Type B pancreatic cell (in vitro differentiated cells): Measurements from ENCODE around the gene C6. TPM values are rescaled to one million over a fixed set of nuclear protein-coding genes. Genes with fewer than 3 reads are reported as not detected.

Source experiments
- DNase-seq: peaks from one replicate; pipeline ENCODE4 v3.0.0; 2021; ENCODE audit warnings: mixed read lengths; ENCODE audit not compliant: unreplicated experiment; ENCODE audit errors: extremely low spot score
- H3K27ac Mint-ChIP-seq: 2 replicates; pipeline ENCODE4 v1.8.0; 2021; ENCODE audit warnings: mild to moderate bottlenecking, mixed read lengths
- H3K27me3 Mint-ChIP-seq: 2 replicates; pipeline ENCODE4 v1.8.0; 2021; ENCODE audit warnings: mixed read lengths
- H3K36me3 Mint-ChIP-seq: 2 replicates; pipeline ENCODE4 v1.8.0; 2021; ENCODE audit warnings: mixed read lengths
- H3K4me1 Mint-ChIP-seq: one replicate; pipeline ENCODE4 v1.8.0; 2021; ENCODE audit warnings: mixed read lengths; ENCODE audit not compliant: unreplicated experiment
- H3K4me3 Mint-ChIP-seq: 2 replicates; pipeline ENCODE4 v1.8.0; 2021; ENCODE audit warnings: mild to moderate bottlenecking, mixed read lengths
- H3K9me3 Mint-ChIP-seq: 2 replicates; pipeline ENCODE4 v1.8.0; 2021; ENCODE audit warnings: mixed read lengths
- CTCF ChIP-seq: fragments of 200-600 bp; sonication (generic); conservative IDR thresholded peaks from 2 replicates; pipeline ENCODE4 v1.5.0; 2021; ENCODE audit warnings: antibody characterized with exemption, mild to moderate bottlenecking
- total RNA-seq: library from RNA; stranded (reverse); gene quantifications from 2 replicates; pipeline ENCODE4 v1.2.1, GENCODE V29; 2021; ENCODE audit warnings: low replicate concordance

The C6 gene
- total RNA-seq, 1 donor from 2014 or later: 2.3 TPM

- no peaks in the 10 kb centered on the region for H3K9me3 Mint-ChIP-seq
- no peak overlapping the region for H3K4me3 Mint-ChIP-seq
- no peak for DNase-seq
- H3K27me3 Mint-ChIP-seq: no peaks in the 10 kb centered on the region
- no peaks in the 10 kb centered on the region for H3K36me3 Mint-ChIP-seq
- no peaks in the 10 kb centered on the region for H3K4me1 Mint-ChIP-seq
- H3K27ac Mint-ChIP-seq: no peak overlapping the region
- TF ChIP-seq CTCF: no peak
Measured at GRCh38 chr5:41102341-41102740, 111.0 kb downstream of the C6 start.

- DNase-seq: no peak
- peaks cover 4% of the 10 kb centered on the region for H3K4me1 Mint-ChIP-seq
- TF ChIP-seq CTCF: no peak
- H3K4me3 Mint-ChIP-seq: no peak overlapping the region
- no peak overlapping the region for H3K27ac Mint-ChIP-seq
- no peaks in the 10 kb centered on the region for H3K36me3 Mint-ChIP-seq
- H3K9me3 Mint-ChIP-seq: no peaks in the 10 kb centered on the region
- H3K27me3 Mint-ChIP-seq: no peaks in the 10 kb centered on the region
Measured at GRCh38 chr5:41097642-41098041, 115.7 kb downstream of the C6 start.

GRCh38 chr5:41095324-41096101, 117.8 kb downstream of the C6 start:
- Mint-ChIP-seq H3K27me3 (no peaks in the 10 kb centered on the region), H3K27ac (no peak overlapping the region)

GRCh38 chr5:41094871-41095270, 118.5 kb downstream of the C6 start:
- Mint-ChIP-seq H3K4me3 (no peak overlapping the region), H3K4me1 (peaks cover 4% of the 10 kb centered on the region), H3K27me3 (no peaks in the 10 kb centered on the region), H3K9me3 (no peaks in the 10 kb centered on the region), H3K27ac (no peak overlapping the region), H3K36me3 (no peaks in the 10 kb centered on the region)
- DNase-seq: no peak
- TF ChIP-seq CTCF: no peak

More at GRCh38 chr5:41095324-41096101, 117.8 kb downstream of the C6 start:
- no peak for TF ChIP-seq CTCF
- no peak overlapping the region for H3K4me3 Mint-ChIP-seq
- H3K9me3 Mint-ChIP-seq: no peaks in the 10 kb centered on the region
- peaks cover 4% of the 10 kb centered on the region for H3K4me1 Mint-ChIP-seq
- DNase-seq: no peak
- no peaks in the 10 kb centered on the region for H3K36me3 Mint-ChIP-seq

GRCh38 chr5:41093803-41094202, 119.5 kb downstream of the C6 start:
- DNase-seq: no peak
- no peaks in the 10 kb centered on the region for H3K27me3 Mint-ChIP-seq
- peaks cover 4% of the 10 kb centered on the region for H3K4me1 Mint-ChIP-seq
- H3K4me3 Mint-ChIP-seq: no peak overlapping the region
- H3K36me3 Mint-ChIP-seq: no peaks in the 10 kb centered on the region
- H3K9me3 Mint-ChIP-seq: no peaks in the 10 kb centered on the region
- no peak for TF ChIP-seq CTCF
- no peak overlapping the region for H3K27ac Mint-ChIP-seq

Other genes with a start within 250 kb of the C6 start
- not detected in 2 replicates for gene MROH2B, start 142.2 kb downstream of the C6 start, total RNA-seq